ENCODE data around the gene DGKB. TPM values are rescaled to one million over a fixed set of nuclear protein-coding genes. Genes with fewer than 3 reads are reported as not detected.

The DGKB gene
- total RNA-seq, 1 experiment from 2014 or later = not detected

- H3K27ac ChIP-seq (ENCODE audit: low read length) = no peak overlapping the region
- BruUV-seq (replicated peaks) = no TSS peak
- no peaks in the 10 kb centered on the region for H3K27me3 ChIP-seq (ENCODE audit: control insufficient read depth, insufficient read depth, low read length)
- no peaks in the 10 kb centered on the region for H3K4me1 ChIP-seq (ENCODE audit: control insufficient read depth, insufficient read depth, low read length)
- POLR2A ChIA-PET = no interaction called here
- no peaks in the 10 kb centered on the region for H3K36me3 ChIP-seq (ENCODE audit: control insufficient read depth, insufficient read depth, low read length)
- TF ChIP-seq TCF7L2 (IDR thresholded peaks at IDR 0.05; ENCODE audit: low read depth, low read length) = no peak
- no peak for TF ChIP-seq CTCF (IDR thresholded peaks at IDR 0.05)
- no peak for TF ChIP-seq REST (IDR thresholded peaks at IDR 0.05; ENCODE audit: insufficient read depth in 1 of 2, low read depth in 2 of 2, low read length in 1 of 2)
- TF ChIP-seq POLR2AphosphoS5 (IDR thresholded peaks at IDR 0.05; ENCODE audit: low read depth, low read length) = no peak
- TF ChIP-seq SIN3A (IDR thresholded peaks at IDR 0.05; ENCODE audit: borderline replicate concordance, insufficient read depth, low read depth, low read length) = no peak
- H3K4me3 ChIP-seq (ENCODE audit: low read depth in 2 of 2, low read length in 2 of 2) = no peak overlapping the region
- H3K9me3 ChIP-seq (ENCODE audit: control insufficient read depth, insufficient read depth, low read depth, low read length) = no peaks in the 10 kb centered on the region
- intact Hi-C loops (cut with micrococcal nuclease; ENCODE audit: unreplicated experiment) (no loop called here), in situ Hi-C loops (cut with HindIII; ENCODE audit: low pct_unique_long_range_greater_than_20kb, low sequenced_read_pairs) (no loop called here)
- DNase-seq (ENCODE audit: low read depth, low spot score) (no peak), ATAC-seq (no peak)
- CTCF ChIA-PET = no interaction called here
These were observed 43.7 kb downstream of the DGKB start for GRCh38 chr7:14858866-14859265.

GRCh38 chr7:14858410-14858809 lies 44.1 kb downstream of the DGKB start:
- no peaks in the 10 kb centered on the region for H3K27me3 ChIP-seq (ENCODE audit: control insufficient read depth, insufficient read depth, low read length)
- ChIA-PET POLR2A (no interaction called here), CTCF (no interaction called here)
- H3K36me3 ChIP-seq (ENCODE audit: control insufficient read depth, insufficient read depth, low read length) = no peaks in the 10 kb centered on the region
- no peaks in the 10 kb centered on the region for H3K9me3 ChIP-seq (ENCODE audit: control insufficient read depth, insufficient read depth, low read depth, low read length)
- no peak for ATAC-seq
- BruUV-seq (replicated peaks) = no TSS peak
- no peak for DNase-seq (ENCODE audit: low read depth, low spot score)
- no peak overlapping the region for H3K27ac ChIP-seq (ENCODE audit: low read length)
- TF ChIP-seq REST (IDR thresholded peaks at IDR 0.05; ENCODE audit: insufficient read depth in 1 of 2, low read depth in 2 of 2, low read length in 1 of 2) = no peak
- no peak for TF ChIP-seq TCF7L2 (IDR thresholded peaks at IDR 0.05; ENCODE audit: low read depth, low read length)
- TF ChIP-seq SIN3A (IDR thresholded peaks at IDR 0.05; ENCODE audit: borderline replicate concordance, insufficient read depth, low read depth, low read length) = no peak
- TF ChIP-seq POLR2AphosphoS5 (IDR thresholded peaks at IDR 0.05; ENCODE audit: low read depth, low read length) = no peak
- no peak for TF ChIP-seq CTCF (IDR thresholded peaks at IDR 0.05)
- in situ Hi-C loops (cut with HindIII; ENCODE audit: low pct_unique_long_range_greater_than_20kb, low sequenced_read_pairs) (no loop called here), intact Hi-C loops (cut with micrococcal nuclease; ENCODE audit: unreplicated experiment) (no loop called here)
- no peaks in the 10 kb centered on the region for H3K4me1 ChIP-seq (ENCODE audit: control insufficient read depth, insufficient read depth, low read length)
- no peak overlapping the region for H3K4me3 ChIP-seq (ENCODE audit: low read depth in 2 of 2, low read length in 2 of 2)
